IPS-18c (cell line): ENCODE measurements around the gene SALL2.
"Not testable (repeated sequence)": the region's sequence is repeated elsewhere in the genome, so short reads cannot be mapped to it uniquely, and the experiment has no call there.

Source experiments
- H3K4me3 ChIP-seq: 2 replicates; pipeline ENCODE4 v1.7.0; 2013; ENCODE audit warnings: low read depth, mild to moderate bottlenecking, low read length, moderate library complexity; ENCODE audit not compliant: insufficient read depth
- H3K9me3 ChIP-seq: one replicate; pipeline ENCODE4 v1.6.1; 2013; ENCODE audit warnings: mild to moderate bottlenecking, low read length, moderate library complexity; ENCODE audit not compliant: control insufficient read depth, insufficient read depth

Gene SALL2

DNA sequence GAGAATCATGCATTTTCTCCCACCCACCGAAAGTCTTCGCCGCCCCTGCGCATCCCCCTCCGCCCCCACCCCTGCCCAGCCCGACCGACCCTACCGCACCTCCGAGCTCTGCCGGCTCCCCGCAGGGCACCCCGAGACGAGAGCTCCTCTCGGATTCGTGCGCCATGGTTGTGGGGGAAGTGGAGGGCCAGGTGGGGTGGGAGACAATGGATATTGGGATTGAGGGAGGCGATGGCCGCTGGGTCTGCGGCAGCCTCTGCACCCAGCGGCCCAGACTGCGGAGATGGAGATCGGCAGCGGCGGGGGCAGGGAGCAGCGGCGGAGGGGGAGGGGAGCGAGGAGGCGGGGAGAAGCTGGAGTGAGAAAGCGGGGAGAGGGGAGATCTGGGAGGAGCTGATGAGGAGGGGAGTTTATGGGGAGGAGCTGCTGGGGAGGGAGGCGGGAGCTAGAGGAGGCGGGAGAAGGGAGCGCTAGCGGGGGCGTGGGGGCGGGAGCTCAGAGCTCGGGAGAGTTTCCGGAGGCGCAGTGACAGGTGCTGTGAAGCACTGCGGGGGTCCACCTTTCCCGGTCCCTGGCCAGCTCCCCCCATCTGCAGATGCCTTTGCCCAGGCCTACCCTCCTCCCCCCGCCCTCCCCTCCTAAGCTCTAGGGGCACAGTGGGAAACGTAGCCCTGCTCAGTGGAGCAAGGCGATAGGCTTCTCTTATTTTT is at the start of gene SALL2:
SALL2 (minus strand) TSS at position 385 of the 710 bp plus-strand sequence; CDS start at position 166, 219 bp downstream.
- Histone ChIP-seq H3K4me3 (peak within 1 kb of the TSS; percentile 61), H3K9me3 (no peaks in the 10 kb centered on the region)

DNA sequence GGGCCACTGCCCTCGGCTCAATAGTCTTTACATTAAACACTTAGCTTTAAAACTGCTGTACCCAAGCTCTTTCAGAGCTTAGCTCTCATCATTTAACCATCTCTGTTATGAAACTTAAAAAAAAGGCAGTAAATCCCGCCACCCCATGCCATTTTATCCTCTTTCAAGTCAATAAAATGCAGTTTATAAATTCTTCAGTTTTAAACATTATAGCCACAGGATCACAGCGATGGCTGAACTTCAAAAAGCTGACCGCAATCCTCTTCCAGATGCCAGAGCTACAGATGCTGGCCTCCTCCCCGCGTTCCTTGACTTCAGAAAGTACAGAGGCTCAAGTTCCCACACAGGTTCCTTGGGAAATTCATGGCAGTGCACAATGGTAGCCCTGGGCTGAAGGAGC is 49.5 kb upstream of the SALL2 start:
- Histone ChIP-seq H3K9me3 (no peaks in the 10 kb centered on the region), H3K4me3 (no peak overlapping the region)

GRCh38 chr14:21572604-21573003 is 46.5 kb upstream of the SALL2 start:
- Histone ChIP-seq H3K9me3 (no peaks in the 10 kb centered on the region), H3K4me3 (no peak overlapping the region)

DNA sequence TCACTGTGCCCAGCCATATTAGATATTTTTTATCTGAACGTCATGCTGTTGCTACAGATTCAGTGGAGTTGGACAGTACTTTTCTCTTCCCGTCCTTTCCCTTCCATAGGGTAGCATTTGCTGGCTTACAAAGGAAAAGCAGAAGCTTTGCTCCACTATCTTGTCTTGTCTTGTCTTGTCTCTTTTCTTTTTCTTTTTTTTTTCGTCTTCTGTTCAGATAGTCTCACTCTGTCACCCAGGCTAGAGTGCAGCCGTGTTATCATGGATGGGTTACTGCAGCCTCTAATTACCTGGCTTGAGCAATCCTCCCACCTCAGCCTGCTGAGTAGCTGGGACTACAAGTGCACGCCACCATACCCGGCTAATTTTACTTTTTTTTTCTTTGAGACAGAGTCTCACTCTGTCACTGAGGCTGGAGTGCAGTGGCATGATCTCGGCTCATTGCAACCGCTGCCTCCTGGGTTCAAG is 32.6 kb upstream of the SALL2 start:
- no peak overlapping the region for H3K4me3 ChIP-seq
- H3K9me3 ChIP-seq: no peaks in the 10 kb centered on the region

DNA sequence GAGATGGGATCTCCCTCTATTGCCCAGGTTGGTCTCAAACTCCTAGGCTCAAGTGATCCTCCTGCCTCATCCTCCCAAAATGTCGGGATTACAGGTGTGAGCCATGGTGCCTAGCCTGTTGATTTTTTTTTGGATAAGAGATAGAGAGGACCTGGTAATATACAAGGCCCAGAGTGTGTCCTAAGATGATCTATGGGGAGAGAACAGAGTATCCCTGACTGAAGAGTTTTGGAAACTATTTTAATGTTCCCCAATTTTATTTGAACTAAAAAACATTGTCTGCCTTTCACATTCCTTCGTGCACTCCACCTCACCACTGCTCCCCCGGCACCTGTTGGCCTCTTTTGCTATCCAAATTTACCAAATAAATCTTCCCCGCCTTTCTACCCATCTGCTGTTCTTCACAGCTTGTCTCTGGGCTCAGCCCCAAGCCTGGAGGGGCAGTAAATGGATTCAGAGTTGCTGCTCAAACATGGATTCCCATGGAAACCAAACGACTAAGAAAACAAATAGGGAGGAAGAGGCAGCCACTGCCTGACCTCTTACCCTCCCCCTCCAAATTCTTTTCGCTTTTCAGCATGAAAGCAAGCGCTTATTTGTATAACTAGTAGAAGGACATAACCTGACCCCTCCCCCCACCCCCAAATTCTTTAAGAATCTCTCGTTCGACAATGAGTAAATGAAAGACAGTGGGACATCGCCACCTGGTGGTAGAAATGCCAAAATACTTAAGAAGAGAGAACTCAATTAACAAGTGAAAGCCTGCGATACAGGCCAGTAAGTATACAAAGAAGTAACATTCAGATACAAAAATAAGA is 31.1 kb upstream of the SALL2 start:
- no peak overlapping the region for H3K4me3 ChIP-seq

GRCh38 chr14:21556378-21557083 is 30.4 kb upstream of the SALL2 start:
- no peaks in the 10 kb centered on the region for H3K9me3 ChIP-seq
- no peak overlapping the region for H3K4me3 ChIP-seq

More for the DNA sequence above, 31.1 kb upstream of the SALL2 start:
- no peaks in the 10 kb centered on the region for H3K9me3 ChIP-seq

DNA sequence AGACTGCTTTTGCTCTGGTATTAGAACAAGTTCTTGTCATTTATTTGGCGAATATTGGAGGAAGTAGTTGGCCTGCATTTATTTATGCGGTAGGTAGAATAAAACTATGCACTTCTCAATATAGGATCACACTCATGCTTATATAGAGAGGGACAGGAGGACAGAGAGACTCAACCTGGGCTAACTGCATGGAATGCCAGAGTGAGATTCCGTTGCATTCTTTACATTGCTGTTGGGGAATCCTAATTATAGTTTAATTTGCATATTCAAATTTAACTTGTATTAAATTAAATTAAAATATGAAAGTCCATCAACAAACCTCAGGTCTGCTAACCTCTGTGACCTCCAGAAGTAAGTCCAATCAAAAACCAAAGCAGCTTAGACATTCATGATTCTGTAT is 27.1 kb upstream of the SALL2 start:
- Histone ChIP-seq H3K4me3 (no peak overlapping the region), H3K9me3 (no peaks in the 10 kb centered on the region)

GRCh38 chr14:21544588-21544987 is 18.4 kb upstream of the SALL2 start:
- H3K4me3 ChIP-seq, H3K9me3 ChIP-seq: not testable (repeated sequence)

- Histone ChIP-seq H3K4me3 (no peak overlapping the region), H3K9me3 (peaks cover 5% of the 10 kb centered on the region)
Observed at GRCh38 chr14:21543963-21544362, 17.8 kb upstream of the SALL2 start.

GRCh38 chr14:21543521-21543960 is 17.4 kb upstream of the SALL2 start:
- 0 out of 2 replicates have a peak overlapping the region, but pooled peaks have one; percentile 22 for H3K4me3 ChIP-seq
- H3K9me3 ChIP-seq: peaks cover 5% of the 10 kb centered on the region

DNA sequence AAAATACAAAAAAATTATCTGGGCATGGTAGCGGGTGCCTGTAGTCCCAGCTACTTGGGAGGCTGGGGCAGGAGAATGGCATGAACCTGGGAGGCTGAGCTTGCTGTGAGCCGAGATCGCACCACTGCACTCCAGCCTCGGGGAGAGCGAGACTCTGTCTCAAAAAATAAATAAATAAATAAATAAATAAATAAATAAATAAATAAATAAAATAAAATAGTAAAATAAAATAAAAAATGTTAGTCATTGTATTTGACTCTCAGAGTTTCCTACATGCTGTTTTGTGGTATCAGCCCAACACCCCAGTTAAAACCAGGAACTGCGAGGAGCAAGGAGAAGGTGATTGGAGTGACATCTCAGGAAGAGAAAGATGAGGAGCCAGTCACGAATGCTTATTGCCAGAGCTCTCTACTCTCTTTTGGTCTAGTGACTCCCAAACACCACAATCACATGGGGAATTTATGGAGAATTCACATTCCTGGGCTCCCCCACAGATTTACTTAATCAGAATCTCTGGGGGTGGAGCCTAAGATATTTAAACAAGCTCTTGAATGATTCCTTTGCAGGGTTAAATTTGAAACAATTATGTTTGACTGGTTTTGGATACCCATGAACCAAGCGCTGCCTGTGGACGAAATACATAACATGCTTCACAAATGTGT is 15.4 kb upstream of the SALL2 start:
- H3K4me3 ChIP-seq: no peak overlapping the region
- H3K9me3 ChIP-seq: no peaks in the 10 kb centered on the region

DNA sequence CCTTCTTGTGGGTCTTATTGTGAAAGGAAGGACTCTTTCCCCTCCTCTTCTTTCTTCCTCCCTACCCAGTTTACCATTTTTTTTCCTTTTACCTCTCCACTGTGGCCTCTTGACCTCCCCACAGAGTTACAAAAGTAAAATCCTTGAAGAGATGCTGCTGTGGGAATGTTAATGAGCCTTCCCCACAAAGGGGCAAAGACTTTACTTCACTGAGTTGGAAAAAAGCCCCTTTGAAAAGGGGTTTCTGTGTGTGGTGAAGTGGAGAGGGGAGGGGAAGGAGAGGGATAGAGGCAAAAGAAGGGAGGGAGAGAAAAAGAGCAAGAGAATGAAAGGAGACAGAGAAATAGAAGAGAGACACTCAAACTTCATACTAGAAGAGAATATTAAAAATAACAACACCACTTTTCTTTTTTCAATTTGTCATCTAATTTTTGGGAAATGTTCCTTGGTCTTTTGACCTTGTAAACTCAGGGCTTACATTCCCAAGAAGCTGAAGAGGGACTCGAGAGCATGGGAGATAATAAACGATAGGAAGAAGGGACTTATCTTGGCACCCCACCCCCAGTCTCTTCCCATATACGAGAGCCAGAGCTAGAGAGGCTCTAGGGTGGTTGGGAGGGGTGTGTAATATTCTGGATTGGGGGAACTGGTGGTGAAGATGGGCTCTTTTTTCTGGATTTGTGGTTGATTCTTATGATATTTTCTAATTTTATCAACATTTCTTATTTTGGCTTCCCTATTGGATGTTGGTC is 13.2 kb upstream of the SALL2 start:
- no peaks in the 10 kb centered on the region for H3K9me3 ChIP-seq
- peak overlapping the region; percentile 17; the same call in 1 of the 2 replicates for H3K4me3 ChIP-seq

DNA sequence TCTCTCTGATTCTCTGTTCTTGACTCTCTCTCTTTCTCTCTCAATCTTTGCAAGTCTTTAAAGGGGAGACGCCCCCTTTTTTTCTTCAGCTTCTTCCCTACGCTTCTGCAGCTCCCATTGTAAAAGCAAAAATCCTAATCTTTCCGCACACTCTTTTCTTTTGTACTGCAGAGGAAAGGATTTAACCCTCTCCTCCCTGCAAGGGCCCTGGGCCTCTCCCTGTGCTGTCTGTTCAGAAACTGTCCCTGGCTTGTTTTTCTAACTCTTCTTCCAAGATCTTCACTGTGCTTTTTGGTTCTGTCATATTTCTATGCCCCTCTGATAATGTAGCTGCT is 10.9 kb upstream of the SALL2 start:
- Histone ChIP-seq H3K9me3 (no peaks in the 10 kb centered on the region), H3K4me3 (peak overlapping the region; percentile 86)

GRCh38 chr14:21536418-21537089 is 10.4 kb upstream of the SALL2 start:
- Histone ChIP-seq H3K9me3 (no peaks in the 10 kb centered on the region), H3K4me3 (peak overlapping the region; percentile 86)

- H3K9me3 ChIP-seq: no peaks in the 10 kb centered on the region
- H3K4me3 ChIP-seq: peak overlapping the region; percentile 86
Observed at GRCh38 chr14:21535545-21536417, 9.6 kb upstream of the SALL2 start.
